ENCODE results near the gene NOL4L.

NOL4L gene

DNA sequence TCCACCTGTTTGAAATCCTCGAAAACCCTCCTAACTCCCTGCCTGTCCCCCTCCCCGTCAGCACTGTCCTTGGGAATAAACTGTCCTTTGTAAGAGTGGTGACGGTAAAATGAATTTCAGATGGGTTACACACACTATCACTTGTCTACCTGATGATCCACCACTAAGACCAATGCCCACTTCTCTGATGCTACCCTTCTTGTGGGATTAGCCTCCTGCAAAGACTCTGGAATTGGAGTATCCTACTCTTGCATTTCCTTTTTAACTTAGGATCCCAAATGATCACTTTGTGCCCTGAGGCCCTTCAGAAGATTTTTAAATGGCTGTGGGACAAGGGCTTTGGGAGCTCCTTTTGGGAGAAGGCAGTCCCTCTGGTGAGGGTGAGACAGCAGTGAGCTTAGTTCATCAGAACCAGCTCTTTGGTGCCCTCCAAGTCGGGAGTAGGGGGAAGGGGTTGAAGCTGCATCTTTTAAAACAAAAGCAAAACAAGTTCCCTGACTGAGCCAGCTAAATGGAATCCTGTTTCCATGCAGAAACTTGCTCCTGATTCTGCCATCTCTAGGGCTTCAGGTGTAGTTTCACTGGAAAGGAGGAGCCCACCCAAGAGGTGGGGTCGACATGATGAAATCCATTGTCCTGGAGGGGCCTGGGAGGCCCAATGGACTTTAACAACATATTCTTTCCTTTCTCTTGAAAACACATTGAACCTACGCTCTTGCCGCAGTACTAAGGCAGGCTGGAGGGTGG is 140.5 kb downstream of the NOL4L start:
- peaks cover 9% of the 10 kb centered on the region for H3K36me3 Mint-ChIP-seq
- ATAC-seq (ENCODE audit: low read depth) (no peak), DNase-seq (ENCODE audit: low spot score in 2 of 2) (no peak)
- H3K9me3 Mint-ChIP-seq = no peaks in the 10 kb centered on the region
- peaks cover 29% of the 10 kb centered on the region for H3K4me1 Mint-ChIP-seq
- H3K27ac Mint-ChIP-seq = peak overlapping the region; percentile 86
- no peaks in the 10 kb centered on the region for H3K27me3 Mint-ChIP-seq
- no peak overlapping the region for H3K4me3 Mint-ChIP-seq

DNA sequence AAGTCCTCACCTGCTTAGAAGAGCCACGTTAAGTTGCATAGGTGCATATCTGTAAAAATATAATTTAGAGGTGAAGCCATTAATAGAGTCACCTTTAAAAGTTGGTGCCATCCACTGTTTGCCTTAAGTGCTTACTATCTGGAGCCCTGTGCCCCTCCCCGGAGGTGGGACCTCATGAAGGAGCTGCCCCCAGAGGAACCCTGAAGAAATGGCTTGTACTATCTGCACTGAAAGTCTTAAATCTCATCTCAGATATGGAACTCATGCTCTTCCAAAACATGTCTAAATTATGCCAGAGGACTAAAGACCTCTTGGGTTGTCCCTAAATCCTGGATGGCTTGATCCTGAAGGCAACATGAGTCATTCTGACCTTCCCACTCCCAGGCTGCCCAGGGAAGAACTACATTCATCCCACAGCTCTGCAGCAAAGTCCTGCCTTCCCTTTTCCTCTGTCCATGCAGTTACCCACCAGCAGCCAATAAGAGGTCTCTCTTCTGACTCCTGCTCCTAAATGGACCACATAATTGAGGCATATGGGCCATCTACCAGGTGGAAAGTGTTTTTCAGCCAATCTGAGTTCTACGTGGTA is 141.7 kb downstream of the NOL4L start:
- ATAC-seq (ENCODE audit: low read depth) (peak; percentile 66), DNase-seq (ENCODE audit: low spot score in 2 of 2) (no peak)
- peaks cover 13% of the 10 kb centered on the region for H3K36me3 Mint-ChIP-seq
- no peak overlapping the region for H3K4me3 Mint-ChIP-seq
- peak overlapping the region; percentile 85 for H3K27ac Mint-ChIP-seq
- H3K27me3 Mint-ChIP-seq = no peaks in the 10 kb centered on the region
- H3K9me3 Mint-ChIP-seq = no peaks in the 10 kb centered on the region
- H3K4me1 Mint-ChIP-seq = peaks cover 29% of the 10 kb centered on the region

DNA sequence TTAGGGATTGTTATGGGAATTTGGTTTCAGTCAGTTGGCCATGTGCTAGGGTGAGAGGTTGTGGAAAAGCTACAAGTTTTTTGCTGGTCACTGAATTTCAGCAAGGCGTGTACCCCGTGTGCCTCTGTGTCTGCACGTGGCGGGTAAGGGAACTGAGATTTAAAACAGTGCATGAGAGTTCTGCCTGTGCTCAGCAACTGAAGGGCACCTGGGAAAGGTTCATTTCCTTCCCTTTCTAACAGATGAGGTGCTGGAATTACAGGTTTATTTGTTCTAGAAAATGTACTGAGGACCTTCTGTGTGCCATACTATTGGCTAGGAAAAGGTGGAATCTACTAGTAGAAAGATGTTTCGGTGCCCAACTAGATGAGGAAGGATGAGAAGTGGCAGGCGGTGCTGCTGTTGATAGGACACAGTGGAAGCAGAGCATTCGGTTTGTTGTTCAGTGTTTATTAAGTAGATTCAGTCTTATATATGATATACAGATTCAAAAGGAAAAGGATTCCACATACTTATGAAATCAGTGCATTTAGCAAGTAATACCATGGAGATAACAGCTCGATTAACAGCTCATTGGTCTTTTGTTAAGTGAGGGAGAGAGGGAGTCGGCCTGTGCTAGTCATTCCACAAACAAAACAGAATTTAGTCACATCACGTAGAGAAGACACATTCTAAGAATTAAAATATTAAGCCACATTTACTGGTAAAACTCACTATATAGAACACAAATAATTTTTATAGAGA is 142.3 kb downstream of the NOL4L start:
- Mint-ChIP-seq H3K4me3 (no peak overlapping the region), H3K27me3 (no peaks in the 10 kb centered on the region), H3K27ac (peak overlapping the region; percentile 85), H3K36me3 (peaks cover 13% of the 10 kb centered on the region), H3K4me1 (peaks cover 29% of the 10 kb centered on the region), H3K9me3 (no peaks in the 10 kb centered on the region)
- DNase-seq (ENCODE audit: low spot score in 2 of 2) (no peak), ATAC-seq (ENCODE audit: low read depth) (no peak)

DNA sequence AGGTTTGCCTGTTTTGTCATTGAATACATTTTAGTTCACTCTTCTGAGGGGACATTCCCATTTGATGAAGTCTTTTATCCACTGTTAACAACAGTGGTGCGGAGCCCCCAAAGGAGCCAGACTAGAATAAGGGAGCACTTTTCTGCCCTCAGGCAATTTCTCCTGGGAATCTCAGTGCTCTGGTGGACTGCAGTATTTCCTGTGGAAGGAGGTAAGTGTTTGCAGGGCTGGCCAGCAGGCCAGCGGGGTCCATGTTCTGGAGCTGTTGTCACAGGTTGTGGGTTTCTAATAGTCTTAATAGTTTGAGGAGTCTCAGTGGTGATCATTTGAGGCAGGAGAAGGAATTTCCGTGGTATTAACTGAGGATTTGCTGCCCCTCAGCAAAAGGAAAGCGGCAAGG is 143.5 kb downstream of the NOL4L start:
- DNase-seq (ENCODE audit: low spot score in 2 of 2) = no peak
- no peak overlapping the region for H3K27ac Mint-ChIP-seq
- no peak overlapping the region for H3K4me3 Mint-ChIP-seq
- H3K9me3 Mint-ChIP-seq = no peaks in the 10 kb centered on the region
- ATAC-seq (ENCODE audit: low read depth) = no peak
- H3K27me3 Mint-ChIP-seq = no peaks in the 10 kb centered on the region
- H3K4me1 Mint-ChIP-seq = peaks cover 29% of the 10 kb centered on the region
- peaks cover 14% of the 10 kb centered on the region for H3K36me3 Mint-ChIP-seq

DNA sequence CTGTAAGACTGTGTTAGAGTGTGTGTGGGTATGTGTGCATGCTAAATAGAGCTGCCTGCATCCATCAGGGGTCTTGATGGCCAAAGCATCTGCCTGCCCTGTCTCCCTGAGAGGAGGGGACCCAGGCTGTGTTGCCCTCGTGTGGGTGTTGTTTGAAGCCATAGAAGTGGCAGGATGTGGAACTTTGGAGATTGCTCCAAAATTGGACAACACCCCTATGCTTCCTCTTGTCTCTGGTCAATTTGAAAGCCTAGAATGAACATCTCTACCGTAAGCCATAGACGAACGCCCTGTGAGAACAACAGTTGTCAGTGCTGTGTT is 144.4 kb downstream of the NOL4L start:
- H3K27ac Mint-ChIP-seq = no peak overlapping the region
- ATAC-seq (ENCODE audit: low read depth) (no peak), DNase-seq (ENCODE audit: low spot score in 2 of 2) (no peak)
- no peak overlapping the region for H3K4me3 Mint-ChIP-seq
- no peaks in the 10 kb centered on the region for H3K27me3 Mint-ChIP-seq
- H3K4me1 Mint-ChIP-seq = peaks cover 29% of the 10 kb centered on the region
- peaks cover 14% of the 10 kb centered on the region for H3K36me3 Mint-ChIP-seq
- no peaks in the 10 kb centered on the region for H3K9me3 Mint-ChIP-seq

DNA sequence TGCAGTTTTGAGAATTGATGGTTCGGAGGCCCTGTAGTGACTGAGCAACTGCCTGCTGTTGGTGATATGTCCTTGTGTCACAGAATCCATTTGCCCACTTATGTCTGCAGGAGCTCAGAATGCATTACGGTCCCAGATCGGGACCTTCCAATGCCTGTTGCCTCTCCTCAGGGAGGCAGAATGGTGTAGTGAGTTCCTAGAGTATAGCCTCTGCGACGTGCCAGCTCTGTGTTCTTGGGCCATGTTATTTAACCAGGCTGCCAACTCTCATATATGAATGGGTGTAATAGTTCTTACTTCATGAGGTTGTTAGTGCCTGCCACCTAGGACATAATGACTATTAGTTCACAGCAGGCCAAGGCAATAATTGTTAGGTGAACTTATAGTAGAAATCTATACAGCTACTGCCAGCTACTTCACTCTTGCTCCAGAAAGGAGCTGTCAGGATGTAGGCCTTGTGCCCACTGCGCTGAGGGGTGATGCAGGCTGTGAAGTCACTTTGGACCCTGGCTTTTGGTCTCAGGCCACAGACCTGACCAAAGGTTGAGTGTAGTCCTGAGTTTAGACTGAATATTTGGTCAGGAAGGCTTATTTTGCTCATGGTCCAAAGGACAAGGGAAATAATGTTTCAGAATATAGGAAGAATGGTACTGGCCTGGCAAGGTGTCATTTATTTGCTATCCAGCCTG is 144.9 kb downstream of the NOL4L start:
- Mint-ChIP-seq H3K9me3 (no peaks in the 10 kb centered on the region), H3K27me3 (no peaks in the 10 kb centered on the region), H3K4me3 (no peak overlapping the region), H3K36me3 (peaks cover 12% of the 10 kb centered on the region), H3K4me1 (peaks cover 25% of the 10 kb centered on the region), H3K27ac (no peak overlapping the region)
- ATAC-seq (ENCODE audit: low read depth) = no peak
- no peak for DNase-seq (ENCODE audit: low spot score in 2 of 2)

DNA sequence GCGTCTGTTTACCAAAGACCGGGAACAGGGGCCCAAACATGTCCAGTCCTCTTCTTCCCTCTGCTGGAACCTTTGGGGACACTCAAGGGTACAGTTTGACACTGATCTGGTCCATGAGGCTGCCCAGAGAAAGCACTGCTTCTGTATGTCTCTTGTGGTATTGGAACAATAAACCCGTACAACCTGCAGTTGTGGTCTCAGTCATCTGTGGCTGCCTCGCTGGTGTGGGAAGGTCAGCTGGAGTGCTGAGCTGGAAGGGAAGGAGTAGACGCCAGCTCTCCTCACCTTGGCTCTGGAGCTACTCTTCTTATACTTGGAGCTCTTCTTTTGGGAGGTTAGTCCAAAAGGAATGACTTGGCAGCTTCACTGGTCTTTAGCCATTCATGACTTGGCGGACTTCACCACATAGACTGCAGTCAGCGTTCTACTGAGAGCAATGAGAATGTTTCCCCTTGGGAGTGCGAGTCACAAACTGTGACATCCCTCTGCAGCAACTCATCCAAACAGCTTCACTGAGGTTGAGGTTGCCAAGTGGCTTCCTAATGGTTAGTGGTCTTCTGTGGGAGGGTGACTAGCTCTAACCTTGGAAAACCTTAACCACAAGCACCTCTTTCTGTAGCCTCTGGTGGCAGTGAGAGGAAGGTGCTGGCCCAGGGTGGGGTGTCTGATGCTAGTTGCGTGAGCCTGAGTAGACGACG is 145.9 kb downstream of the NOL4L start:
- peaks cover 10% of the 10 kb centered on the region for H3K36me3 Mint-ChIP-seq
- H3K27ac Mint-ChIP-seq = peak overlapping the region; percentile 45
- DNase-seq (ENCODE audit: low spot score in 2 of 2) = no peak
- no peak overlapping the region for H3K4me3 Mint-ChIP-seq
- H3K4me1 Mint-ChIP-seq = peaks cover 19% of the 10 kb centered on the region
- ATAC-seq (ENCODE audit: low read depth) = no peak
- H3K27me3 Mint-ChIP-seq = no peaks in the 10 kb centered on the region
- no peaks in the 10 kb centered on the region for H3K9me3 Mint-ChIP-seq

DNA sequence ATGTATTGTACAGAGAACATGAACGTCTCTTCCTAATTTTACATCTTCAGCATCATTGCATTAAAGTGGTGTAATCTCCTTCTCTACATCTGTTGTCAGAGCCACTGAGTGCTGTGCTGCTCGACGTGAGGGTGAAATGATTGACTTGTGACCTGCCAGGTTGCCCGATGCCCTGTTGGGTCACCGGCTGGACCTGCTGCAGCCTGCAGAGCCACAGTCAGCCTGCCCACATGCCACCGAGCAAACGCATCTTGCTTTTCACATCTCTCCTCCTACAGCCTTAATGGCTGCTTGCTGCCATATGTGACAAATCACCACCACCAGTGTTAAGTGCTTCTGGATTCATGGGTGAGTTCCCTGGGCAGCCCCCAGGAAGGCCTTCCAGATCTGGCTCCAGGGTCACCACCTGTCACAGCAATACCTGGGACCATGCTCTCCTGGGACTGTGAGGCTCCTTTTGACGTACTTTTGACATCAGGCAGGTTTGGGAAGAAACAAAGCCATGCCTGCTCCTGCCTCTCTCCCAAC is 146.7 kb downstream of the NOL4L start:
- Mint-ChIP-seq H3K27me3 (no peaks in the 10 kb centered on the region), H3K36me3 (peaks cover 12% of the 10 kb centered on the region), H3K4me3 (no peak overlapping the region), H3K9me3 (no peaks in the 10 kb centered on the region), H3K27ac (peak overlapping the region; percentile 45), H3K4me1 (peaks cover 12% of the 10 kb centered on the region)
- no peak for ATAC-seq (ENCODE audit: low read depth)
- DNase-seq (ENCODE audit: low spot score in 2 of 2) = no peak

DNA sequence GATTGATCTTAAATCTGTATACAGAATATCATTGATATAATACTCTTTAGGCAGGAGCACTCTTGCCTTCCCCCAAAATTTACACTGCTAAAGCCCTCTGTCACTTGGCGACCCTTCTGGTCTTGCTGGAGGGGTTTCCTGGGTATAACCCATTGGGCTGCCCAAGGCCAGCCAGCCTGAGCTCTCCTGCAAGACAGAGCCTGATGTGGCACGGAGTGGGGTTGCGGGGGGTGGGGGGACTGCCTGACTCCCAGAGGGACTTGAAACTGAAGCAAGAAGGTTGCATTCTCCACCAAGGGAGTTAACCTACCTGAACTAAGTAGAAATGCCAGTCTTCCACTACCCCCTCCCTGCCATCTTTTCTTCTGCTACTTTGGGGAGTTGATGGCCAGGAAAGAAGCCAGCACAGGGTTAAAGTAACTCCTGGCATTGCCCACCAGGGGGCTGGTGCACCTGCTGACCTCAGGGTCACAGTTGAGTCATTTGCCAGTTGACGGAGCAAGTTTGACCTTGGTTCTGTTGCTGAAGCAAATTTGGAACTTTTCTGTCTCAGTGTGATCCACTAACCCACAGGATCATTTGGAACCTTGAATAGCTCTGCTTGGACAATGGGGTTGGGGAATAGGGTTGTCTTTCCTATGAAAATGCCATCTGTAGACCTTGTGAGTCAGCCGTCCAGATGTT is 147.6 kb downstream of the NOL4L start:
- Mint-ChIP-seq H3K9me3 (no peaks in the 10 kb centered on the region), H3K36me3 (peaks cover 18% of the 10 kb centered on the region), H3K27me3 (no peaks in the 10 kb centered on the region), H3K27ac (no peak overlapping the region), H3K4me1 (peaks cover 5% of the 10 kb centered on the region), H3K4me3 (no peak overlapping the region)
- ATAC-seq (ENCODE audit: low read depth) (no peak), DNase-seq (ENCODE audit: low spot score in 2 of 2) (no peak)

DNA sequence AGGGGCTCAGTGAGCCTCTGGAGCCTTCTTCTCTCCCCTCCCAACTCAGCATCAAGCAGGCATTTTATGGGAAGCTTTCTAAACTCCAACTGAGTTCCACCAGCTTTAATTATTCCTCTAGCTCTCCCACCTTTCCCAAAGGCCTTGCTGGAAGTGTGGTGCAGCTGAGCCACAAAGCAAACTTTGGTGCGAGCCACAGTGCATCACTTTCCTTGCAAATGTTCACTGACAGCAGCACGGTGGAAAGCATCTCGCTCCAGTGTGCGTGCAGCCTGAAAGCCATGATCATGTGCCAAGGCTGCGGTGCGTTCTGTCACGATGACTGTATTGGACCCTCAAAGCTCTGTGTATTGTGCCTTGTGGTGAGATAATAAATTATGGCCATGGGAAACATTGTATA is 148.2 kb downstream of the NOL4L start:
- no peak overlapping the region for H3K4me3 Mint-ChIP-seq
- H3K4me1 Mint-ChIP-seq = peaks cover 3% of the 10 kb centered on the region
- no peak overlapping the region for H3K27ac Mint-ChIP-seq
- ATAC-seq (ENCODE audit: low read depth) (no peak), DNase-seq (ENCODE audit: low spot score in 2 of 2) (no peak)
- peaks cover 19% of the 10 kb centered on the region for H3K36me3 Mint-ChIP-seq
- H3K9me3 Mint-ChIP-seq = no peaks in the 10 kb centered on the region
- no peaks in the 10 kb centered on the region for H3K27me3 Mint-ChIP-seq

DNA sequence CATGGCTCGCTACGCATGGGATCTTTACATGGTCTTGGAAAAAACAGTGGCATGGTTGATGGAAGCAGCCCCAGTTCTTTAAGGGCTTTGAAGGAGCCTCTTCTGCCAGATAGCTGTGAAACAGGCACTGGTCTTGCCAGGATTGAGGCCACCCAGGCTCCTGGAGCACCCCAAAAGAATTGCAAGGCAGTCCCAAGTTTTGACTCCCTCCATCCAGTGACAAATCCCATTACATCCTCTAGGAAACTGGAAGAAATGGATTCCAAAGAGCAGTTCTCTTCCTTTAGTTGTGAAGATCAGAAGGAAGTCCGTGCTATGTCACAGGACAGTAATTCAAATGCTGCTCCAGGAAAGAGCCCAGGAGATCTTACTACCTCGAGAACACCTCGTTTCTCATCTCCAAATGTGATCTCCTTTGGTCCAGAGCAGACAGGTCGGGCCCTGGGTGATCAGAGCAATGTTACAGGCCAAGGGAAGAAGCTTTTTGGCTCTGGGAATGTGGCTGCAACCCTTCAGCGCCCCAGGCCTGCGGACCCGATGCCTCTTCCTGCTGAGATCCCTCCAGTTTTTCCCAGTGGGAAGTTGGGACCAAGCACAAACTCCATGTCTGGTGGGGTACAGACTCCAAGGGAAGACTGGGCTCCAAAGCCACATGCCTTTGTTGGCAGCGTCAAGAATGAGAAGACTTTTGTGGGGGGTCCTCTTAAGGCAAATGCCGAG is 148.8 kb downstream of the NOL4L start:
- DNase-seq (ENCODE audit: low spot score in 2 of 2) (no peak), ATAC-seq (ENCODE audit: low read depth) (no peak)
- Mint-ChIP-seq H3K9me3 (no peaks in the 10 kb centered on the region), H3K36me3 (peaks cover 16% of the 10 kb centered on the region), H3K27me3 (no peaks in the 10 kb centered on the region), H3K4me3 (no peak overlapping the region), H3K27ac (no peak overlapping the region), H3K4me1 (no peaks in the 10 kb centered on the region)

DNA sequence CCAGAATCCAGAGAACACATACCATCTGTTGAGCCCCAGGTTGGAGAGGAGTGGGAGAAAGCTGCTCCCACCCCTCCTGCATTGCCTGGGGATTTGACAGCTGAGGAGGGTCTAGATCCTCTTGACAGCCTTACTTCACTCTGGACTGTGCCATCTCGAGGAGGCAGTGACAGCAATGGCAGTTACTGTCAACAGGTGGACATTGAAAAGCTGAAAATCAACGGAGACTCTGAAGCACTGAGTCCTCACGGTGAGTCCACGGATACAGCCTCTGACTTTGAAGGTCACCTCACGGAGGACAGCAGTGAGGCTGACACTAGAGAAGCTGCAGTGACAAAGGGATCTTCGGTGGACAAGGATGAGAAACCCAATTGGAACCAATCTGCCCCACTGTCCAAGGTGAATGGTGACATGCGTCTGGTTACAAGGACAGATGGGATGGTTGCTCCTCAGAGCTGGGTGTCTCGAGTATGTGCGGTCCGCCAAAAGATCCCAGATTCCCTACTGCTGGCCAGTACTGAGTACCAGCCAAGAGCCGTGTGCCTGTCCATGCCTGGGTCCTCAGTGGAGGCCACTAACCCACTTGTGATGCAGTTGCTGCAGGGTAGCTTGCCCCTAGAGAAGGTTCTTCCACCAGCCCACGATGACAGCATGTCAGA is 149.6 kb downstream of the NOL4L start:
- Mint-ChIP-seq H3K36me3 (peaks cover 16% of the 10 kb centered on the region), H3K4me1 (no peaks in the 10 kb centered on the region), H3K27me3 (no peaks in the 10 kb centered on the region), H3K9me3 (no peaks in the 10 kb centered on the region), H3K4me3 (no peak overlapping the region), H3K27ac (no peak overlapping the region)
- no peak for DNase-seq (ENCODE audit: low spot score in 2 of 2)
- ATAC-seq (ENCODE audit: low read depth) = no peak
